WTC11 (cell line): Measurements from ENCODE around the gene IGFL2. TPM values are rescaled to one million over a fixed set of nuclear protein-coding genes. Genes with fewer than 3 reads are reported as not detected.

Experiments used
- ATAC-seq: fragments of 200-7000 bp; cut with Tn5 transposase; 2 replicates; pipeline ENCODE4 v1.10.0; 2021; ENCODE audit warnings: mild to moderate bottlenecking, moderate library complexity
- CTCF ChIA-PET: fragments of 300-600 bp; sonication (Branson Sonifier 250); formaldehyde crosslinking; loops from one replicate; lab custom pipeline; 2021; ENCODE audit warnings: antibody characterized with exemption; lab: Charles Lee
- POLR2A ChIA-PET: fragments of 350-600 bp; sonication (Branson Sonifier 250); formaldehyde crosslinking; loops from one replicate; lab custom pipeline; 2021; ENCODE audit warnings: antibody characterized with exemption; lab: Charles Lee
- DNase-seq: peaks from one replicate; pipeline ENCODE4 v3.0.0; 2021; ENCODE audit warnings: low spot score
- H3K27ac Mint-ChIP-seq: 2 replicates; pipeline ENCODE4 v1.8.0; 2021; ENCODE audit warnings: mixed read lengths
- H3K27me3 Mint-ChIP-seq: 2 replicates; pipeline ENCODE4 v1.8.0; 2021; ENCODE audit warnings: low read depth, mild to moderate bottlenecking, moderate library complexity, mixed read lengths
- H3K36me3 Mint-ChIP-seq: 2 replicates; pipeline ENCODE4 v1.8.0; 2021; ENCODE audit warnings: mixed read lengths
- H3K4me1 Mint-ChIP-seq: 2 replicates; pipeline ENCODE4 v1.8.0; 2022; ENCODE audit warnings: mixed read lengths
- H3K4me3 Mint-ChIP-seq: 2 replicates; pipeline ENCODE4 v1.8.0; 2021; ENCODE audit warnings: mild to moderate bottlenecking, moderate library complexity, mixed read lengths
- H3K9me3 Mint-ChIP-seq: 2 replicates; pipeline ENCODE4 v1.8.0; 2021; ENCODE audit warnings: mixed read lengths
- GTF2I ChIP-seq: fragments of 250-450 bp; sonication (Bioruptor Pico); conservative IDR thresholded peaks from 2 replicates; pipeline ENCODE4 v1.4.0; 2021; ENCODE audit warnings: mild to moderate bottlenecking
- JAZF1 ChIP-seq: fragments of 250-450 bp; sonication (Bioruptor Pico); IDR thresholded peaks from 2 replicates; pipeline ENCODE4 v1.9.0; 2021; ENCODE audit warnings: moderate library complexity, mild to moderate bottlenecking, inconsistent platforms
- SMAD3 ChIP-seq: sonication (generic); formaldehyde crosslinking; IDR thresholded peaks from 2 replicates; pipeline ENCODE4 v1.8.0; 2022; ENCODE audit warnings: missing genetic modification reagents, mild to moderate bottlenecking, borderline replicate concordance
- ZNF219 ChIP-seq: sonication (generic); formaldehyde crosslinking; IDR thresholded peaks from 2 replicates; pipeline ENCODE4 v1.8.0; 2023; ENCODE audit warnings: missing genetic modification reagents, mild to moderate bottlenecking, borderline replicate concordance
- total RNA-seq: library from RNA; stranded (reverse); gene quantifications from 3 replicates; pipeline ENCODE4 v1.2.3, GENCODE V29; 2021
- TF ChIP-seq, protein P1 (sequence below): sonication (generic); formaldehyde crosslinking; IDR thresholded peaks from 2 replicates; pipeline ENCODE4 v1.8.0; 2023; ENCODE audit warnings: mild to moderate bottlenecking, missing genetic modification reagents
- TF ChIP-seq, protein P2 (sequence below): sonication (generic); formaldehyde crosslinking; IDR thresholded peaks from 2 replicates; pipeline ENCODE4 v1.8.1; 2022; ENCODE audit warnings: mild to moderate bottlenecking, moderate library complexity, missing genetic modification reagents
- TF ChIP-seq, protein P3 (sequence below): sonication (generic); formaldehyde crosslinking; IDR thresholded peaks from 2 replicates; pipeline ENCODE4 v1.8.0; 2022; ENCODE audit warnings: mild to moderate bottlenecking, missing genetic modification reagents
- TF ChIP-seq, protein P4 (sequence below): sonication (generic); formaldehyde crosslinking; IDR thresholded peaks from 2 replicates; pipeline ENCODE4 v1.8.1; 2023; ENCODE audit warnings: mild to moderate bottlenecking, missing genetic modification reagents
- TF ChIP-seq, protein P5 (sequence below): sonication (generic); formaldehyde crosslinking; IDR thresholded peaks from 2 replicates; pipeline ENCODE4 v1.8.0; 2023; ENCODE audit warnings: missing genetic modification reagents
- TF ChIP-seq, protein P6 (sequence below): sonication (generic); formaldehyde crosslinking; conservative IDR thresholded peaks from 2 replicates; pipeline ENCODE4 v1.8.1; 2022; ENCODE audit warnings: mild to moderate bottlenecking, missing genetic modification reagents
- TF ChIP-seq, protein P7 (sequence below): sonication (generic); formaldehyde crosslinking; IDR thresholded peaks from 2 replicates; pipeline ENCODE4 v1.8.1; 2022; ENCODE audit warnings: mild to moderate bottlenecking, missing genetic modification reagents, moderate library complexity, borderline replicate concordance

Gene IGFL2
- total RNA-seq, 1 experiment from 2014 or later = not detected

DNA sequence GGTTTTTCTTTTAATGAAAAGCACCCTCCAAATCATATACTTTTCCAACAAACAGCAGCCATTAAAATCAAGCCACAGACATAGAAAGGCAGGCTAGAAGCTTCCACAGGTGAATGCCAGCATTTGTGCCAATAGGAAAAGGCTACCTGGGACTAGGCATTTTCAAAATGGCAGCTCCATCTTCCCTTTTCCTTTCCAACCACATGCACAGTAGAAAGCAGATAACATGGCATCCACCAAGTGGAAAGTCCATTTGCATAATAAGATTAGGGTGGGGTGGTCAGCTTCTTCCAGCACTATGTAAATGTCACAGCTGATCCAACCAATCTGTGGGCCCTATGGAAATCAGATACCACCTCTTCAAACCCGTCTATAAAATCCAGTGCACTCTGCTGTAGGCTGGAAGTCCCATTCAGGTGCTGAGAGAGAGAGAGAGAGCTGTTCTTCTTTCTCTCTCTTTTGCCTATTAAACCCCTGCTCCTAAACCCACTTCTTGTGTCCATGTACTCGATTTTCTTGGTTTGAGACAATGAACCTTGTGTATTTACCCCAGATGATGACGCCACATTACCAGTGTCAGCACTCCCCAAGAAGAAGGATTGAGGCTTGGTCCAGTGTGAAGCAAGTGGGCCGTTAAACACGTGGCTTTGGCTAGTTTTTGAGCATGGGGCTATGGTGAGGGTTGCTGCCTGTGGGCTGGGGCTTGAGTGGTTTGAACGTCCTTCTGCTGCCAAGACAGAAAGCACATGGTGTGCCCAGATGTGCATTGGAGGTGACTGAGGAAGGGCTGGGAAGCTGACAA, 57.3 kb downstream of the IGFL2 start:
- H3K27ac Mint-ChIP-seq = no peak overlapping the region
- no peak for ATAC-seq
- DNase-seq = no peak
- H3K27me3 Mint-ChIP-seq = peaks cover 22% of the 10 kb centered on the region
- TF ChIP-seq JAZF1 = no peak
- no peak for TF ChIP-seq GTF2I (CRISPR knock-in tag)
- TF ChIP-seq, protein P1, sequence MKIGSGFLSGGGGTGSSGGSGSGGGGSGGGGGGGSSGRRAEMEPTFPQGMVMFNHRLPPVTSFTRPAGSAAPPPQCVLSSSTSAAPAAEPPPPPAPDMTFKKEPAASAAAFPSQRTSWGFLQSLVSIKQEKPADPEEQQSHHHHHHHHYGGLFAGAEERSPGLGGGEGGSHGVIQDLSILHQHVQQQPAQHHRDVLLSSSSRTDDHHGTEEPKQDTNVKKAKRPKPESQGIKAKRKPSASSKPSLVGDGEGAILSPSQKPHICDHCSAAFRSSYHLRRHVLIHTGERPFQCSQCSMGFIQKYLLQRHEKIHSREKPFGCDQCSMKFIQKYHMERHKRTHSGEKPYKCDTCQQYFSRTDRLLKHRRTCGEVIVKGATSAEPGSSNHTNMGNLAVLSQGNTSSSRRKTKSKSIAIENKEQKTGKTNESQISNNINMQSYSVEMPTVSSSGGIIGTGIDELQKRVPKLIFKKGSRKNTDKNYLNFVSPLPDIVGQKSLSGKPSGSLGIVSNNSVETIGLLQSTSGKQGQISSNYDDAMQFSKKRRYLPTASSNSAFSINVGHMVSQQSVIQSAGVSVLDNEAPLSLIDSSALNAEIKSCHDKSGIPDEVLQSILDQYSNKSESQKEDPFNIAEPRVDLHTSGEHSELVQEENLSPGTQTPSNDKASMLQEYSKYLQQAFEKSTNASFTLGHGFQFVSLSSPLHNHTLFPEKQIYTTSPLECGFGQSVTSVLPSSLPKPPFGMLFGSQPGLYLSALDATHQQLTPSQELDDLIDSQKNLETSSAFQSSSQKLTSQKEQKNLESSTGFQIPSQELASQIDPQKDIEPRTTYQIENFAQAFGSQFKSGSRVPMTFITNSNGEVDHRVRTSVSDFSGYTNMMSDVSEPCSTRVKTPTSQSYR (CRISPR knock-in tag) = no peak
- TF ChIP-seq SMAD3 = no peak
- TF ChIP-seq, protein P2, sequence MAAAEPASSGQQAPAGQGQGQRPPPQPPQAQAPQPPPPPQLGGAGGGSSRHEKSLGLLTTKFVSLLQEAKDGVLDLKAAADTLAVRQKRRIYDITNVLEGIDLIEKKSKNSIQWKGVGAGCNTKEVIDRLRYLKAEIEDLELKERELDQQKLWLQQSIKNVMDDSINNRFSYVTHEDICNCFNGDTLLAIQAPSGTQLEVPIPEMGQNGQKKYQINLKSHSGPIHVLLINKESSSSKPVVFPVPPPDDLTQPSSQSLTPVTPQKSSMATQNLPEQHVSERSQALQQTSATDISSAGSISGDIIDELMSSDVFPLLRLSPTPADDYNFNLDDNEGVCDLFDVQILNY (CRISPR knock-in tag) = no peak
- TF ChIP-seq, protein P3, sequence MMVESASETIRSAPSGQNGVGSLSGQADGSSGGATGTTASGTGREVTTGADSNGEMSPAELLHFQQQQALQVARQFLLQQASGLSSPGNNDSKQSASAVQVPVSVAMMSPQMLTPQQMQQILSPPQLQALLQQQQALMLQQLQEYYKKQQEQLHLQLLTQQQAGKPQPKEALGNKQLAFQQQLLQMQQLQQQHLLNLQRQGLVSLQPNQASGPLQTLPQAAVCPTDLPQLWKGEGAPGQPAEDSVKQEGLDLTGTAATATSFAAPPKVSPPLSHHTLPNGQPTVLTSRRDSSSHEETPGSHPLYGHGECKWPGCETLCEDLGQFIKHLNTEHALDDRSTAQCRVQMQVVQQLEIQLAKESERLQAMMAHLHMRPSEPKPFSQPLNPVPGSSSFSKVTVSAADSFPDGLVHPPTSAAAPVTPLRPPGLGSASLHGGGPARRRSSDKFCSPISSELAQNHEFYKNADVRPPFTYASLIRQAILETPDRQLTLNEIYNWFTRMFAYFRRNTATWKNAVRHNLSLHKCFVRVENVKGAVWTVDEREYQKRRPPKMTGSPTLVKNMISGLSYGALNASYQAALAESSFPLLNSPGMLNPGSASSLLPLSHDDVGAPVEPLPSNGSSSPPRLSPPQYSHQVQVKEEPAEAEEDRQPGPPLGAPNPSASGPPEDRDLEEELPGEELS (CRISPR knock-in tag) = no peak
- peaks cover 43% of the 10 kb centered on the region for H3K9me3 Mint-ChIP-seq
- ChIA-PET CTCF (interaction anchor here (0.9 kb wide), 1 partner anchor 127 kb away, joined by 3 read pairs; no protein-coding TSS in a partner anchor), POLR2A (no interaction called here)
- H3K36me3 Mint-ChIP-seq = peaks cover 21% of the 10 kb centered on the region
- no peak overlapping the region for H3K4me3 Mint-ChIP-seq
- H3K4me1 Mint-ChIP-seq = 0 out of 2 replicates have a peak, but pooled peaks cover 5% of the 10 kb centered on the region

DNA sequence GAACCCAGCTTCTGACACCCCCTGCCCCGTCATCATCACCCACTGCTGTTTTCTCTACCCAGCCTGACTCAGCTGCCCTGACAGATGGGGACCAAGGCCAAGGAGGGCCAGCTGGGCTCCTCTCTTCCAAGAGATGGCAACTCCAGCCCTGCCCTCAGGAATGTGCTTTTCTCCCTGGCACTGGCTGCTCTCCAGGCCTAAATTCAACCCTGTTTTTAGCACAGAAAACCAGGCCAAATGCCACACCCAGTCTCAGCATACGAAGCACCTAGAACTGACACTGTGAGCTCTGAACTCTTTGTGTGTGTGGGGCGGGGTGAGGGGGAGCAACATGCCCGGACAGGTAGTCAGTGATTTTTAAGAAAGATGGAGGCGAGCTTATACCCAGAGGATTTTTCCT, 58.1 kb downstream of the IGFL2 start:
- Mint-ChIP-seq H3K27ac (no peak overlapping the region), H3K4me1 (peaks cover 11% of the 10 kb centered on the region)
- TF ChIP-seq, protein P3 (CRISPR knock-in tag) = no peak
- TF ChIP-seq, protein P4, sequence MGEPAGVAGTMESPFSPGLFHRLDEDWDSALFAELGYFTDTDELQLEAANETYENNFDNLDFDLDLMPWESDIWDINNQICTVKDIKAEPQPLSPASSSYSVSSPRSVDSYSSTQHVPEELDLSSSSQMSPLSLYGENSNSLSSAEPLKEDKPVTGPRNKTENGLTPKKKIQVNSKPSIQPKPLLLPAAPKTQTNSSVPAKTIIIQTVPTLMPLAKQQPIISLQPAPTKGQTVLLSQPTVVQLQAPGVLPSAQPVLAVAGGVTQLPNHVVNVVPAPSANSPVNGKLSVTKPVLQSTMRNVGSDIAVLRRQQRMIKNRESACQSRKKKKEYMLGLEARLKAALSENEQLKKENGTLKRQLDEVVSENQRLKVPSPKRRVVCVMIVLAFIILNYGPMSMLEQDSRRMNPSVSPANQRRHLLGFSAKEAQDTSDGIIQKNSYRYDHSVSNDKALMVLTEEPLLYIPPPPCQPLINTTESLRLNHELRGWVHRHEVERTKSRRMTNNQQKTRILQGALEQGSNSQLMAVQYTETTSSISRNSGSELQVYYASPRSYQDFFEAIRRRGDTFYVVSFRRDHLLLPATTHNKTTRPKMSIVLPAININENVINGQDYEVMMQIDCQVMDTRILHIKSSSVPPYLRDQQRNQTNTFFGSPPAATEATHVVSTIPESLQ (CRISPR knock-in tag) = no peak
- TF ChIP-seq, protein P5, sequence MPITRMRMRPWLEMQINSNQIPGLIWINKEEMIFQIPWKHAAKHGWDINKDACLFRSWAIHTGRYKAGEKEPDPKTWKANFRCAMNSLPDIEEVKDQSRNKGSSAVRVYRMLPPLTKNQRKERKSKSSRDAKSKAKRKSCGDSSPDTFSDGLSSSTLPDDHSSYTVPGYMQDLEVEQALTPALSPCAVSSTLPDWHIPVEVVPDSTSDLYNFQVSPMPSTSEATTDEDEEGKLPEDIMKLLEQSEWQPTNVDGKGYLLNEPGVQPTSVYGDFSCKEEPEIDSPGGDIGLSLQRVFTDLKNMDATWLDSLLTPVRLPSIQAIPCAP = no peak
- TF ChIP-seq, protein P6, sequence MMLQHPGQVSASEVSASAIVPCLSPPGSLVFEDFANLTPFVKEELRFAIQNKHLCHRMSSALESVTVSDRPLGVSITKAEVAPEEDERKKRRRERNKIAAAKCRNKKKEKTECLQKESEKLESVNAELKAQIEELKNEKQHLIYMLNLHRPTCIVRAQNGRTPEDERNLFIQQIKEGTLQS (CRISPR knock-in tag) = no peak
- TF ChIP-seq, protein P2 (CRISPR knock-in tag) = no peak
- TF ChIP-seq ZNF219 (CRISPR knock-in tag) = no peak
- TF ChIP-seq, protein P7, sequence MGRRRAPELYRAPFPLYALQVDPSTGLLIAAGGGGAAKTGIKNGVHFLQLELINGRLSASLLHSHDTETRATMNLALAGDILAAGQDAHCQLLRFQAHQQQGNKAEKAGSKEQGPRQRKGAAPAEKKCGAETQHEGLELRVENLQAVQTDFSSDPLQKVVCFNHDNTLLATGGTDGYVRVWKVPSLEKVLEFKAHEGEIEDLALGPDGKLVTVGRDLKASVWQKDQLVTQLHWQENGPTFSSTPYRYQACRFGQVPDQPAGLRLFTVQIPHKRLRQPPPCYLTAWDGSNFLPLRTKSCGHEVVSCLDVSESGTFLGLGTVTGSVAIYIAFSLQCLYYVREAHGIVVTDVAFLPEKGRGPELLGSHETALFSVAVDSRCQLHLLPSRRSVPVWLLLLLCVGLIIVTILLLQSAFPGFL = no peak
- TF ChIP-seq, all 79 proteins: peak for 0
- ATAC-seq = no peak
- no peak for DNase-seq
- Mint-ChIP-seq H3K36me3 (peaks cover 21% of the 10 kb centered on the region), H3K9me3 (peaks cover 38% of the 10 kb centered on the region), H3K4me3 (no peak overlapping the region), H3K27me3 (peaks cover 22% of the 10 kb centered on the region)
- ChIA-PET CTCF (no interaction called here), POLR2A (no interaction called here)
